ENCODE measurements around the gene NEXN. TPM values are rescaled to one million over a fixed set of nuclear protein-coding genes. Genes with fewer than 3 reads are reported as not detected.

Gene NEXN
- total and polyA plus RNA-seq, 2 of the 13 experiments (the other 11 are each of a cell fraction or from before 2014, with no cell fraction given) = 0.07 to 0.97 TPM

DNA sequence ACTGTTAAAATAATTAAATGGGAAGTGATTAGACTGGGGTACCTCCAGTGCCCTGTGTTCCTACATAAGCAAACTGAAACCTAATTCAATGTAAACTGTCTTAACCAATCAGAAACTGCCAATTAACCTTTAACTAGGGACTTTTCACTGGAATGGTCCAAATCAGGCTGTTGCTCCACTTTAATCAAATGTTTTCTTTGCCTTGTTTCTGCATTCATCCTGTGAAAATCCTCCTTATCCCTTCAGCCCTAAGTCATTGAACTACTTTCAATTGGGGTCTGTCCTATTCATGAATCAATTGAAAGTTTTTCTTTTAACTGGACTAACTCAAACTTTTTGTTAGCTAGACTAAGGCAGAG, 95.6 kb downstream of the NEXN start:
- ATAC-seq (no peak), DNase-seq (ENCODE audit: low spot score) (no peak), FAIRE-seq (no peak)
- in situ Hi-C loops (cut with HindIII; ENCODE audit: extremely low pct_ligation_motif_present, low pct_unique_long_range_greater_than_20kb) (no loop called here), intact Hi-C loops (cut with micrococcal nuclease; ENCODE audit: unreplicated experiment) (no loop called here)
- H3K9me3 ChIP-seq (ENCODE audit: low read length) = no peaks in the 10 kb centered on the region
- peak overlapping the region; percentile 8 for H2AFZ ChIP-seq (ENCODE audit: low read length)
- H3K4me1 ChIP-seq (ENCODE audit: insufficient read depth, low read length) = peaks cover 61% of the 10 kb centered on the region
- H3K36me3 ChIP-seq (replicated peaks in 1 of 2; ENCODE audit: control insufficient read depth in 1 of 2, insufficient read depth in 2 of 2, low read length in 2 of 2) = no peaks in the 10 kb centered on the region
- H4K20me1 ChIP-seq (ENCODE audit: insufficient read depth, low read length) = no peaks in the 10 kb centered on the region; the same call in 1 of the 2 replicates
- H3K4me2 ChIP-seq (ENCODE audit: low read depth, low read length) = peak overlapping the region; percentile 50
- no peaks in the 10 kb centered on the region; a peak in 1 of 5 replicates for H3K27me3 ChIP-seq (ENCODE audit: control insufficient read depth in 1 of 2, insufficient read depth in 2 of 2, low read length in 2 of 2)
- peaks cover 34% of the 10 kb centered on the region for H3K79me2 ChIP-seq (ENCODE audit: insufficient read depth, low read length)
- no TSS peak for BruUV-seq (replicated peaks)
- peak overlapping the region; percentile 71 for H3K27ac ChIP-seq (ENCODE audit: extremely low read length, insufficient read depth, low read length)
- no peak overlapping the region for H3K4me3 ChIP-seq (replicated peaks in 1 of 3; ENCODE audit: insufficient read depth in 1 of 3, low read depth in 2 of 3, low read length in 3 of 3)
- H3K9ac ChIP-seq (ENCODE audit: insufficient read depth, low read depth, low read length) = peak overlapping the region; percentile 20; the same call in 1 of the 2 replicates
- TF ChIP-seq SMARCC2 (IDR thresholded peaks at IDR 0.05) (no peak), RBFOX2 (IDR thresholded peaks at IDR 0.05; ENCODE audit: low read depth, low read length) (0 out of 2 replicates have a peak, but pooled peaks have one; percentile 19)
- CTCF ChIA-PET (ENCODE audit: low intra/inter-chr PET ratio, low total read pairs) = no interaction called here
- POLR2A ChIA-PET = interaction anchor here (1.4 kb wide), 1 partner anchor 20 kb away, joined by 15 read pairs; the partner anchor contains the start of gene DNAJB4

DNA sequence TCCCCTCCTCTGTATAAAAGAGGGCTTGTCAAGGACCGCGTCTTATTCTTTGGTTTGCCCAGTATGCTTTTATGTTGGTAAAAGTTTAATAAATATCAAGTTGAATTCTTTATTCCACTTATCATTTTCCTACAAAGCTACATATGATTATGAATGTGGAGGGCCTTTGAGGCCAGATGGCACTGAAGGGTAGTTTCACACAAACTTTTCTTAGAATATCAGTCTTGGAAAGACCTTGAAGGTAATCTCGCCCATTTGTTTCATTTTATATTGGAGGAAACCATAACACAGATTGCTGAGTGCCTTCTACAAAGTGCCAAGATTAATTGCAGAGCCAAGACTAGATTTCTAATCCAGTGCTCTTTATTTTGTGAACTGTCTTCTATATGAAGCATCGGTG, 96.2 kb downstream of the NEXN start:
- H3K4me2 ChIP-seq (ENCODE audit: low read depth, low read length) = no peak overlapping the region
- ChIA-PET CTCF (ENCODE audit: low intra/inter-chr PET ratio, low total read pairs) (no interaction called here), POLR2A (interaction anchor here (1.4 kb wide), 1 partner anchor 20 kb away, joined by 15 read pairs; the partner anchor contains the start of gene DNAJB4)
- H3K9ac ChIP-seq (ENCODE audit: insufficient read depth, low read depth, low read length) = no peak overlapping the region
- in situ Hi-C loops (cut with HindIII; ENCODE audit: extremely low pct_ligation_motif_present, low pct_unique_long_range_greater_than_20kb) = no loop called here
- H3K27me3 ChIP-seq (ENCODE audit: control insufficient read depth in 1 of 2, insufficient read depth in 2 of 2, low read length in 2 of 2) = no peaks in the 10 kb centered on the region
- WGBS (ENCODE audit: low lambda C conversion rate) = 97% methylated on average over 4 of the region's 4 CpGs
- H3K36me3 ChIP-seq (replicated peaks in 1 of 2; ENCODE audit: control insufficient read depth in 1 of 2, insufficient read depth in 2 of 2, low read length in 2 of 2) = no peaks in the 10 kb centered on the region
- H2AFZ ChIP-seq (ENCODE audit: low read length) = no peak overlapping the region
- peaks cover 31% of the 10 kb centered on the region for H3K79me2 ChIP-seq (ENCODE audit: insufficient read depth, low read length)
- ATAC-seq (no peak), FAIRE-seq (no peak), DNase-seq (ENCODE audit: low spot score) (no peak)
- intact Hi-C loops (cut with micrococcal nuclease; ENCODE audit: unreplicated experiment) = no loop called here
- no peak overlapping the region for H3K4me3 ChIP-seq (replicated peaks in 1 of 3; ENCODE audit: insufficient read depth in 1 of 3, low read depth in 2 of 3, low read length in 3 of 3)
- H4K20me1 ChIP-seq (ENCODE audit: insufficient read depth, low read length) = no peaks in the 10 kb centered on the region; the same call in 1 of the 2 replicates
- H3K27ac ChIP-seq (ENCODE audit: extremely low read length, insufficient read depth, low read length) = no peak overlapping the region
- BruUV-seq (replicated peaks) = no TSS peak
- TF ChIP-seq MEF2D (CRISPR knock-in tag; IDR thresholded peaks at IDR 0.05) (no peak), BRD4 (CRISPR knock-in tag; IDR thresholded peaks at IDR 0.05) (no peak), ZNF777 (CRISPR knock-in tag; IDR thresholded peaks at IDR 0.05) (no peak), ZNF383 (CRISPR knock-in tag; IDR thresholded peaks at IDR 0.05; ENCODE audit: borderline replicate concordance) (no peak), GATA4 (IDR thresholded peaks at IDR 0.05; ENCODE audit: borderline replicate concordance, low read depth) (no peak)
- H3K9me3 ChIP-seq (ENCODE audit: low read length) = no peaks in the 10 kb centered on the region
- peaks cover 61% of the 10 kb centered on the region for H3K4me1 ChIP-seq (ENCODE audit: insufficient read depth, low read length)

Data from HepG2 (cell line).